A549 (cell line): ENCODE data around the gene ACAN.

Experiments
- CHD4 ChIP-seq: fragments of 200-600 bp; sonication (generic); IDR thresholded peaks from 2 replicates; pipeline ENCODE4 v1.6.1; 2016; ENCODE audit warnings: antibody characterized with exemption, mild to moderate bottlenecking, borderline replicate concordance
- CTCF ChIP-seq: fragments of >200 bp; sonication (Bioruptor Twin); formaldehyde crosslinking; IDR thresholded peaks from 3 replicates; pipeline ENCODE4 v1.5.1; 2016
- MAFK ChIP-seq: fragments of 450-650 bp; IDR thresholded peaks from 2 replicates; pipeline ENCODE4 v1.6.1; 2014; ENCODE audit not compliant: partially characterized antibody
- MAZ ChIP-seq: fragments of 150-350 bp; IDR thresholded peaks from 2 replicates; pipeline ENCODE4 v1.6.1; 2014; ENCODE audit warnings: antibody characterized with exemption, low read depth, low read length, borderline replicate concordance
- POLR2A ChIP-seq: IDR thresholded peaks from 2 replicates; pipeline ENCODE4 v1.6.1; 2012; ENCODE audit warnings: mild to moderate bottlenecking, low read length
- RCOR1 ChIP-seq: fragments of 150-350 bp; IDR thresholded peaks from 2 replicates; pipeline ENCODE4 v1.6.1; 2014; ENCODE audit warnings: antibody characterized with exemption, low read length, low read depth
- REST ChIP-seq: fragments of 200-600 bp; sonication (generic); IDR thresholded peaks from 2 replicates; pipeline ENCODE4 v1.6.1; 2016; ENCODE audit warnings: antibody characterized with exemption, mild to moderate bottlenecking, moderate library complexity
- TF ChIP-seq, protein P1 (sequence below): IDR thresholded peaks from 2 replicates; pipeline ENCODE4 v1.6.1; 2012
- TF ChIP-seq, protein P2 (sequence below): fragments of 450-650 bp; IDR thresholded peaks from 2 replicates; pipeline ENCODE4 v1.6.1; 2014; ENCODE audit warnings: antibody characterized with exemption

GRCh38 chr15:88847144-88847543, 43.9 kb downstream of the ACAN start:
- TF ChIP-seq CTCF = no peak
- no peak for TF ChIP-seq RCOR1
- TF ChIP-seq POLR2A = no peak
- TF ChIP-seq, protein P1, sequence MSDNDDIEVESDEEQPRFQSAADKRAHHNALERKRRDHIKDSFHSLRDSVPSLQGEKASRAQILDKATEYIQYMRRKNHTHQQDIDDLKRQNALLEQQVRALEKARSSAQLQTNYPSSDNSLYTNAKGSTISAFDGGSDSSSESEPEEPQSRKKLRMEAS = no peak
- no peak for TF ChIP-seq REST
- TF ChIP-seq, protein P2, sequence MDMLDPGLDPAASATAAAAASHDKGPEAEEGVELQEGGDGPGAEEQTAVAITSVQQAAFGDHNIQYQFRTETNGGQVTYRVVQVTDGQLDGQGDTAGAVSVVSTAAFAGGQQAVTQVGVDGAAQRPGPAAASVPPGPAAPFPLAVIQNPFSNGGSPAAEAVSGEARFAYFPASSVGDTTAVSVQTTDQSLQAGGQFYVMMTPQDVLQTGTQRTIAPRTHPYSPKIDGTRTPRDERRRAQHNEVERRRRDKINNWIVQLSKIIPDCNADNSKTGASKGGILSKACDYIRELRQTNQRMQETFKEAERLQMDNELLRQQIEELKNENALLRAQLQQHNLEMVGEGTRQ = no peak
- no peak for TF ChIP-seq MAFK
- no peak for TF ChIP-seq MAZ
- no peak for TF ChIP-seq CHD4
